Chondrocyte (in vitro differentiated cells): ENCODE measurements around the gene CYP2R1. TPM values are rescaled to one million over a fixed set of nuclear protein-coding genes. Genes with fewer than 3 reads are reported as not detected.

Experiments
- DNase-seq: peaks from one replicate; pipeline ENCODE4 v3.0.0; 2021; ENCODE audit warnings: mixed read lengths, low spot score
- H3K27ac Mint-ChIP-seq: one replicate; pipeline ENCODE4 v1.8.0; 2021; ENCODE audit warnings: mild to moderate bottlenecking, moderate library complexity, mixed read lengths; ENCODE audit not compliant: unreplicated experiment
- H3K27me3 Mint-ChIP-seq: 2 replicates; pipeline ENCODE4 v1.8.0; 2021; ENCODE audit warnings: low read depth, mixed read lengths
- H3K36me3 Mint-ChIP-seq: 2 replicates; pipeline ENCODE4 v1.8.0; 2021; ENCODE audit warnings: low read depth, mixed read lengths
- H3K4me1 Mint-ChIP-seq: 2 replicates; pipeline ENCODE4 v1.8.0; 2021; ENCODE audit warnings: low read depth, mild to moderate bottlenecking, mixed read lengths
- H3K4me3 Mint-ChIP-seq: one replicate; pipeline ENCODE4 v1.8.0; 2021; ENCODE audit warnings: mild to moderate bottlenecking, moderate library complexity, mixed read lengths; ENCODE audit not compliant: unreplicated experiment
- H3K9me3 Mint-ChIP-seq: 2 replicates; pipeline ENCODE4 v1.8.0; 2021; ENCODE audit warnings: low read depth, mixed read lengths
- CTCF ChIP-seq: fragments of 200-600 bp; sonication (generic); IDR thresholded peaks from 2 replicates; pipeline ENCODE4 v1.5.0; 2021; ENCODE audit warnings: antibody characterized with exemption, mild to moderate bottlenecking, moderate library complexity
- total RNA-seq: library from RNA; stranded (reverse); gene quantifications from 3 replicates; pipeline ENCODE4 v1.2.1, GENCODE V29; 2021

CYP2R1 gene
- total RNA-seq, 1 donor from 2014 or later: 16.0 TPM

- Mint-ChIP-seq H3K9me3 (no peaks in the 10 kb centered on the region), H3K4me1 (peaks cover 6% of the 10 kb centered on the region), H3K27ac (no peak overlapping the region), H3K36me3 (no peaks in the 10 kb centered on the region), H3K4me3 (no peak overlapping the region), H3K27me3 (peaks cover 22% of the 10 kb centered on the region)
- peak; percentile 88 for DNase-seq
- peak; percentile 79 for TF ChIP-seq CTCF
Measured at GRCh38 chr11:14907411-14908213, 15.6 kb upstream of the CYP2R1 start.

DNA sequence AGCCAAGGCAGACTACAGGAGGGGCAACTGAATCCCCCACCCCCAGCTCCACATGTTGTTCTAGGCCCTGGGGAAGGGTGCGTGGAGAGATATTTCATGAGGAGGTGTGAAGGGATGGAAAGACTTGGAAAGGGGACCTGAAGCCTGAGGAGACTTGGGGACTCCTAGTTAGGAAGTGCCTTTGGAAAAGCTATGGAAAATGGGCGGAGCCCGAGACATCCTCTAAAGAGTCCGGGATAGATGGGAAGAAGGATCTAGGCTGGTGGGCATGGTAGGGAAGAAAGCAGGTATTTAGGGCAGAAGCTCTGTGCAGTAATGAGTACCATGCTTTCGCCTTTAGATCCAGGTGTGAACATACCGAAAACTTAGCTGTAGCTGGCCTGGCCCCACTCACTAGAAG lies 15.0 kb upstream of the CYP2R1 start:
- peaks cover 22% of the 10 kb centered on the region for H3K27me3 Mint-ChIP-seq
- DNase-seq: no peak
- no peak for TF ChIP-seq CTCF
- no peaks in the 10 kb centered on the region for H3K36me3 Mint-ChIP-seq
- no peaks in the 10 kb centered on the region for H3K9me3 Mint-ChIP-seq
- H3K27ac Mint-ChIP-seq: no peak overlapping the region
- peaks cover 7% of the 10 kb centered on the region for H3K4me1 Mint-ChIP-seq
- no peak overlapping the region for H3K4me3 Mint-ChIP-seq

DNA sequence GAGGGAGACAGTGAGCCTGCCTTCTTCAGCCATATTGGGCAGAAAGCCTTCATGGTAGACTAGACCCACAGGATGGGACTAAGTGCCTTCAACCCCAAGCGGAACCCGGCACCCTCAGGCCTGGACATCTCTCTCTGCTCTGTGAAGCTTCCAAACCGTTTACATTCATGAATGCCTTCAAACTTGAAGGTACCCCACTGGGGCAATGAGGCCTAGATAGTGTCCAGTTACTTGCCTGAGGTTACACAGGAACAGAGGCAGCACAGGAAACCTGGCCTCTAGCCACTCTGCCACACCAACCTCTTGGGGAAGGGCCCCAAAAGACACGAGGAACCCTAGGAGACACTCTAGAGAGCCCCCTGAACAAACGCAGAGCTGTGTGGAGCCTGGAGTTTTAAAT lies 14.5 kb upstream of the CYP2R1 start:
- DNase-seq: no peak
- H3K4me3 Mint-ChIP-seq: no peak overlapping the region
- no peaks in the 10 kb centered on the region for H3K9me3 Mint-ChIP-seq
- peaks cover 17% of the 10 kb centered on the region for H3K27me3 Mint-ChIP-seq
- no peak for TF ChIP-seq CTCF
- H3K4me1 Mint-ChIP-seq: peaks cover 7% of the 10 kb centered on the region
- H3K36me3 Mint-ChIP-seq: no peaks in the 10 kb centered on the region
- H3K27ac Mint-ChIP-seq: no peak overlapping the region

GRCh38 chr11:14905104-14906033 lies 13.3 kb upstream of the CYP2R1 start:
- H3K9me3 Mint-ChIP-seq: no peaks in the 10 kb centered on the region
- H3K4me1 Mint-ChIP-seq: peaks cover 7% of the 10 kb centered on the region
- DNase-seq: peak; percentile 90
- TF ChIP-seq CTCF: peak; percentile 19
- no peak overlapping the region for H3K4me3 Mint-ChIP-seq
- peaks cover 14% of the 10 kb centered on the region for H3K27me3 Mint-ChIP-seq
- no peaks in the 10 kb centered on the region for H3K36me3 Mint-ChIP-seq
- no peak overlapping the region for H3K27ac Mint-ChIP-seq

DNA sequence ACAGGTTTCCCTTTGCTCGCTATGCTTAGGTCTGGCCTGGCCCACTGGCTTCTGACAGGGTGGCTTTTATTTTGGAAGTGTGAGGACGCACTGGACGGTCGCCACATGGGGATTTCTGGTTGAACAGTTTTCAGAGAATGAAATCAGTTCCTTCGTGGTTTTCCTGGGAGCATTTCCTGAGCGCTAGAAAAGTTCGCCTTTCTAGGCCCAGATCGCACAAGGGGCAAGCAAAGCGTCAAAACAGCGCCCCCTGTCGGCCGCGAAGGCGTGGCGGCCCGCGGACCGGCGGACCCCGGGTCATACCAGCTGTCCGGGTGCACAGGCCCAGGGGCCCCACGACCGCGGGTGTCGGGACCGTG lies 12.7 kb upstream of the CYP2R1 start:
- H3K27me3 Mint-ChIP-seq: peaks cover 13% of the 10 kb centered on the region
- H3K9me3 Mint-ChIP-seq: no peaks in the 10 kb centered on the region
- H3K36me3 Mint-ChIP-seq: no peaks in the 10 kb centered on the region
- peaks cover 7% of the 10 kb centered on the region for H3K4me1 Mint-ChIP-seq
- H3K4me3 Mint-ChIP-seq: no peak overlapping the region
- DNase-seq: no peak
- H3K27ac Mint-ChIP-seq: no peak overlapping the region
- peak; percentile 59 for TF ChIP-seq CTCF
